GM18517 (cell line): Measurements from ENCODE around the gene SYNM.
"Not testable (repeated sequence)": the region's sequence is repeated elsewhere in the genome, so short reads cannot be mapped to it uniquely, and the experiment has no call there.

Experiments used
- ATAC-seq: cut with Tn5 transposase; IDR thresholded peaks from one replicate; pipeline ENCODE4 v1.9.1; 2021; ENCODE audit warnings: mild to moderate bottlenecking, moderate library complexity; ENCODE audit not compliant: unreplicated experiment

SYNM gene, protein sequence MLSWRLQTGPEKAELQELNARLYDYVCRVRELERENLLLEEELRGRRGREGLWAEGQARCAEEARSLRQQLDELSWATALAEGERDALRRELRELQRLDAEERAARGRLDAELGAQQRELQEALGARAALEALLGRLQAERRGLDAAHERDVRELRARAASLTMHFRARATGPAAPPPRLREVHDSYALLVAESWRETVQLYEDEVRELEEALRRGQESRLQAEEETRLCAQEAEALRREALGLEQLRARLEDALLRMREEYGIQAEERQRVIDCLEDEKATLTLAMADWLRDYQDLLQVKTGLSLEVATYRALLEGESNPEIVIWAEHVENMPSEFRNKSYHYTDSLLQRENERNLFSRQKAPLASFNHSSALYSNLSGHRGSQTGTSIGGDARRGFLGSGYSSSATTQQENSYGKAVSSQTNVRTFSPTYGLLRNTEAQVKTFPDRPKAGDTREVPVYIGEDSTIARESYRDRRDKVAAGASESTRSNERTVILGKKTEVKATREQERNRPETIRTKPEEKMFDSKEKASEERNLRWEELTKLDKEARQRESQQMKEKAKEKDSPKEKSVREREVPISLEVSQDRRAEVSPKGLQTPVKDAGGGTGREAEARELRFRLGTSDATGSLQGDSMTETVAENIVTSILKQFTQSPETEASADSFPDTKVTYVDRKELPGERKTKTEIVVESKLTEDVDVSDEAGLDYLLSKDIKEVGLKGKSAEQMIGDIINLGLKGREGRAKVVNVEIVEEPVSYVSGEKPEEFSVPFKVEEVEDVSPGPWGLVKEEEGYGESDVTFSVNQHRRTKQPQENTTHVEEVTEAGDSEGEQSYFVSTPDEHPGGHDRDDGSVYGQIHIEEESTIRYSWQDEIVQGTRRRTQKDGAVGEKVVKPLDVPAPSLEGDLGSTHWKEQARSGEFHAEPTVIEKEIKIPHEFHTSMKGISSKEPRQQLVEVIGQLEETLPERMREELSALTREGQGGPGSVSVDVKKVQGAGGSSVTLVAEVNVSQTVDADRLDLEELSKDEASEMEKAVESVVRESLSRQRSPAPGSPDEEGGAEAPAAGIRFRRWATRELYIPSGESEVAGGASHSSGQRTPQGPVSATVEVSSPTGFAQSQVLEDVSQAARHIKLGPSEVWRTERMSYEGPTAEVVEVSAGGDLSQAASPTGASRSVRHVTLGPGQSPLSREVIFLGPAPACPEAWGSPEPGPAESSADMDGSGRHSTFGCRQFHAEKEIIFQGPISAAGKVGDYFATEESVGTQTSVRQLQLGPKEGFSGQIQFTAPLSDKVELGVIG (N-terminal part only)

DNA sequence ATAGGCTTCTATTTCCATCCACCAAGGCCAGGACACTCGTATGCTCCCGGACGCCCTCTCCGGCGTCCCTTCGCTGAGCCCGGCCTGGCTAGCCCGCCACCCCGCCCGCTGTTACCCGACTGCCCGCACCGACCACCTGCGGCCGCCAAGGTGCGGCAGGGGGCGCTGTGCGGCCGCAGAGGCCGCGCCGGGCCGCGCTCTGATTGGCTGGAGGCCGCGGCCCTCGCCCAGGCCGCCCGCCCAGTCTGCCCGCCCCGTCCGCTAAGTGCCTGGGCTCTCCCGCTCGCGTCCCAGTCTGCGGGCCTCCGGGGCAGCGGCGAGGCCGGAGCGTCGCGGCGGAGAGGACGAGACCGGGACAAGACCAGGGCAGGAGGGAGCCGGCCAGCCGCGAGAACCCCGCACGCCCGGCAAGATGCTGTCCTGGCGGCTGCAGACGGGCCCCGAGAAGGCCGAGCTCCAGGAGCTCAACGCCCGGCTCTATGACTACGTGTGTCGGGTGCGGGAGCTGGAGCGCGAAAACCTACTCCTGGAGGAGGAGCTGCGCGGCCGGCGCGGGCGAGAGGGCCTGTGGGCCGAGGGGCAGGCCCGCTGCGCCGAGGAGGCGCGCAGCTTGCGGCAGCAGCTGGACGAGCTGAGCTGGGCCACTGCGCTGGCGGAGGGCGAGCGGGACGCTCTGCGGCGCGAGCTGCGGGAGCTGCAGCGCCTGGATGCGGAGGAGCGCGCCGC is at the start of gene SYNM:
TSS of gene SYNM (plus strand) at position 293 of the 726 bp plus-strand sequence. CDS start at position 413, 120 bp downstream.
- peak; percentile 69 for ATAC-seq

DNA sequence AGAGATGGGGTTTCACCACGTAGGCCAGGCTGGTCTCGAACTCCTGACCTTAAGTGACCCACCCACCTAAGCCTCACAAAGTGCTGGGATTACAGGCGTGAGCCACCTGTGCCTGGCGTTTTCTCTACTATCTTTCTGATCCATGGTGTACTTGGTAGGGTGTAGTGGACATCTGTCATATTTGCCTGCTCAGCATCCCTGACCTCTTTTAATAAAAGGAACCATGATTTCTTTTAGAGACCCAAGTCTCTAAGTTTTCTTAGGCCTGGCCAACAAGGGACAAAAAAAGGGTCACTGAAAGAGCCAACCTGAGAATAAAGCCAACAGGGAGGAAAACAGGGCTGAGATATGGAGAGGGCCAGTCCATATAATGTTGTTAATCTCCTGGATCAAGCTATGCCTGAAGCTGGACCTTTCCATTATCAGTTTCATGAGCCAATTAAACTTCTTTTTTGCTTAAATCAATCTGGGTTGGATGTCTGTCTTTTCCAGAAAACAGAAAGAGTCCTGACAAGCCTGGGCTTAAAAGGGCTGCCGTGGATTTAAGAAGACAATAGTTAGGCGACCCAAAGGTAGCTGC is 49.2 kb upstream of the SYNM start:
- no peak for ATAC-seq

DNA sequence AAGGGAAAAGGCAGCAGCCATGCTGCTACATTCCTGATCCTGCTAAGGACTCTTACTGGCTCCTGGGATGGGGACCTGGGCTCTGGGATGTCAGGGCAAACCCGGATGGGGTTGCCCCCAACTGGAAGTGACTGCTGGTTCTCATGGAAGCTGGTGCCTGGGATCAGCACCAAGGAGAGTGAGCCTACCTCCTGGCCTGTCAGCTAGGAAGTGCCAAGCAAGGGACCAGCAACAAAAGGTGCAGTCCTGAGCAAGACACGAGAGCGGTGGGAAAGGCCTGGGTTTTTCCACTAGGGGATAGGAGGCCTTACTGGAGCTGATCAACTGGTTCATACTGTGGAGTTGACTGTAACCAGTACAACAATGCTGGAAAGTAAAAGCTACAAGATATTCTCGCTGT is 47.9 kb upstream of the SYNM start:
- ATAC-seq = no peak

DNA sequence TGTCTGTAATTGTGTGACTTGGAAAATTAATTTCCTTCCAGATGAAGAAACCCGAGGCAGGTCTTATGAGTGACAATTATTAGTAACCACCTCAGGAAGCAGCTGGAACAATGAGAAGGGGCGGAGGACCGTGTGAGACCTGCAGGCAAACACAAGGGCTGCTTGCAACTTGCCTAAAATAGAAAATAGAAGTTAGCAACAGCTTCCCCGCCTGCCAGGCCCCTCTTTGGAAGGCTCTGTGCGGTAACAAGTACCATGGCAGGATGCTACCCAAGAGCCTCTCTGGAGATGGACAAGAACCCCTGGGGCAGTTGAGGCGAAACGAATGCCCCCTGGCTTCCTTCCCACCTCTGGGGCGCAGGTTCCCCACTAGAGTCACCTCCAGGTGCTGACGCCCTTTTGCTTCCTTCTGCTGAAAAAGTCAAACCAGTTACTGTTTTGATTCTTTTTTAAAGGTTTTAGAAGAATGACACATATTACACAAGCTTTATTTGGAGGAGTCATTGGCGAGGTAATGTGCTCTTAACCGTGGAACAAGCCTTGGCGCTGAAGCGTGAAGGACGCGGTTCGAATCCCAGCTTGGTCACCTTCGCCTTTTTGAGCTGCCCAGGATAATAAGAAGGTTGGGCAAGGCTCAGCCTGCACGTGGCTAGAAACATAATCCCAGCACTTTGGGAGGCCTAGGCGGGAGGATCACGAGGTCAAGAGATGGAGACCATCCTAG is 47.0 kb upstream of the SYNM start:
- no peak for ATAC-seq

DNA sequence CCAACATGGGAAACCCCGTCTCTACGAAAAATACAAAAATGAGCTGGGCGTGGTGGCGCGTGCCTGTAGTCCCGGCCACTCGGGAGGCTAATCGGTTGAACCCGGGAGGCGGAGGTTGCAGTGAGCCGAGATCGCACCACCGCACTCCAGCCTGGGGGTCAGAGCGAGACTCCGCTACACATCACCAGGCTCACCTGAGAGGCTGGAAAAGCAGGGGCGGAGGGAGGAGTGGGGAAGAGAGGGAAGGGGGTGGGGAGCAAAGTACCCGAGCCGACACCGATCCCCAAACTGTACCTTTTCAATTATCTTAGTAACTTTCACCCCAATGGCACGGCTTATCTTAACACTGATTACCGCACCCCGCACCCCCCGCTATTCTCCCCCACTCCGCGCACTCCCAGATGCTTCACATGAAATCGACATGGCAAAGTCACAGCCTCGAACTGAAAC is 46.4 kb upstream of the SYNM start:
- no peak for ATAC-seq

DNA sequence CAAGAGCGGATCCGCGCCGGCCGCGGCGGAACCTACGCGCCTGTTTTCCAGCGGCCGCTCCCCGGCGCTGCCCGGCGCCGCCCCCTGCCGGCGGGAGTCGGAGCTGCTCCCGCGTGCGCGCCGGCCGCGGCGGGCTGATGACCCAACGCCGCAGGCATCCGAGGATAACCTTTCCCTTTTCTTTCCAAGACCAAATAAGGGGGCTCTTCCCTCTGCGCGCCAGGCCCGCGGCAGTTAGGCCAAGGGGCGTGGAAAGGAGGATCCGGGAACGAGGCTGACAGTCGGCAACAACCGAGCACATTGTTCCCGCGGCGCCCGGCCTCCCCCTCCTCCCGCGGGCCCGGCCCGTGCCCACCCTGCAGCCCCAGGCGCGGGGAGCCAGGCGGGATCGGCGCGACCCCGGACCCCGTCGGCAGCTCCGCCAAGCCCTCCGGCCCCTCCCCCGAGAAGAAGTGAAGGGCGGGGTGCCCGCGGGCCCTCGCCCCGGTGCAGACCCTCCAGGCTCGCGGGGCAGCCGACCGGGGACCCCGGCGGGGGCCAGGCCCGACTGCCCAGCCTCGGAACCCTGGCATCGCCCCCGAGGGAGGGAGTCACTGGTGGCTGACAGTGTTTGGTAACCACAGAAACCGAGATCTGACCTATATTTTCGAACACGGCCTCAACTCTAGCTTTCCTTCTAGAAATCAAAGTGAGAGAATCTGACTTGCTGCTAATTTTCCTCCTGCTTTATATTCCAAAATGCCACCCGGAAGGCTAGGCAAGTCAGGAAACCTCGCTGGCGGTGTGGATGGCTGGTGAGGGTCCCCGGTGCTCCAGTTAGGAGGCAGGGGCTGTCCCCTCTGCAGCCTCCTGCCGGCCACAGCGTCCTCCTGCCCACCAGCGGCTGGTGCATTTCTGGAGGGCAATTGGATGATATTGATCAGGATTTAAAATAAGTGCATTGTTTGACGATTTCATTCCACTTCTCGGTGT is 45.6 kb upstream of the SYNM start:
- ATAC-seq = peak; percentile 69

DNA sequence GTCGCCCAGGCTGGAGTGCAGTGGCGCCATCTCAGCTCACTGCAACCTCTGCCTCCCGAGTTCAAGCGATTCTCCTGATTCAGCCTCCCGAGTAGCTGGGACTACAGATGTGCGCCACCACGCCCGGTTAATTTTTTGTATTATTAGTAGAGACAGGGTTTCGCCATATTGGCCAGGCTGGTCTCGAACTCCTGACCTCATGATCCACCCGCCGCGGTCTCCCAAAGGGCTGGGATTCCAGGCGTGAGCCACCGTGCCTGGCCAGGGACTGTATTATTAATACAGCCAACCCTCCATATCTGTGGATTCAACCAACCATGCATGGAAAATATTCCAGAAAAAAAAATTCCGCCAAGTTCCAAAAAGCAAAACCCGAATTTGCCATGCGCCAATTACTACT is 44.7 kb upstream of the SYNM start:
- not testable (repeated sequence) for ATAC-seq

DNA sequence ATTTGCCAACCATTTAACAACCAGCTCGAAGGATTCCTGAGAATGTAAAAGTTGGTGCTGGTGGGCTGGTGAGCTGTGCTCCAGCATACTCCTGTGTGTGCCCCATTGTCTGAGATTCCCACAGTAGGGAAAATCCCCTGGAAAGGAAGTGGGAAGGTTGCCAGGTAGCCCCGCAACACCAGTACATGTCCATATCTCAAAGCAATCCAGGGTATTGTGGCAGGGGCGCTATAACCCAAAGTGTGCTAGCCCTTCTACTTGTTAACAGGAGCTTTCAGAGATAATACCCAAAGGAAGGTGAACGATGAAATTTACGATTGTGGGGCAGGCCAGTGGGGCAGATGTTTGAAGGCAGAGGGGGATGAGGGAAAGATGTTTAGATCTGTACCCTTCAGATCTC is 42.7 kb upstream of the SYNM start:
- no peak for ATAC-seq

DNA sequence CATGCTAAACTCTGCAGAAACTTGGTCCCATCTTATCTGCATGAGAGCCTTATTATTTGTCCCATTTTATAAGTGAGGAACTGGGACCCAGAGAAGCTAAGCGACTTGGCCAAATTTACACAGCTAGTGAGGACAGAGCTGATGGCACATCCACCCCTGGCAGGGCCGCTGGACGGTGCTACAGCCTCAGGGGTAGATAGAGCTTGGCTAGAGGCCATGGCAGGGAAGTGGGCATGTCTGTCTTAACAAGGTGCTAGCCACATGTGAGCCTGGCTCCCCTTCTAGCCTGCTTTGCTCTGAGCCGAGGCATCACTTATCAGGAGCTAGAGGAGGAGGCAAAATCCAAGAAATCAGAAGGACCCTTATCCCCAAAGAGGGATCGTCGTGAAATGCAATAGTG is 36.7 kb upstream of the SYNM start:
- no peak for ATAC-seq

DNA sequence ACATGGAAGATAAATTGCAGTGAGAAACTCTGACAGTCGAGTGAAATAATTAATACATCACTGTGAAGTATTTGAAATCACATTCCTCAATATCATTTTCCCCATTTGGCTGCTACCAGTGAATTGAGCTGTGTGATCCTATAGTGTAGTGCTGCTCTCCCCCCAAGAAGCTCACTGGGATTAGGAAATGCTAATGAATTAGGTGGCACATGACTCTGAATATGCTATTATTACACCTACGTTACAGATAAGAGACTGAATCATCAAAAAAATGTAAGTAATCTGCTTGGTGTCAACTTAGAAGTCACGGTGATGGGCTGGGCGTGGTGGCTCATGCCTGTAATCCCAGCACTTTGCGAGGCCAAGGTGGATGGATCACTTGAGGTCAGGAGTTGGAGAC is 34.7 kb upstream of the SYNM start:
- no peak for ATAC-seq

DNA sequence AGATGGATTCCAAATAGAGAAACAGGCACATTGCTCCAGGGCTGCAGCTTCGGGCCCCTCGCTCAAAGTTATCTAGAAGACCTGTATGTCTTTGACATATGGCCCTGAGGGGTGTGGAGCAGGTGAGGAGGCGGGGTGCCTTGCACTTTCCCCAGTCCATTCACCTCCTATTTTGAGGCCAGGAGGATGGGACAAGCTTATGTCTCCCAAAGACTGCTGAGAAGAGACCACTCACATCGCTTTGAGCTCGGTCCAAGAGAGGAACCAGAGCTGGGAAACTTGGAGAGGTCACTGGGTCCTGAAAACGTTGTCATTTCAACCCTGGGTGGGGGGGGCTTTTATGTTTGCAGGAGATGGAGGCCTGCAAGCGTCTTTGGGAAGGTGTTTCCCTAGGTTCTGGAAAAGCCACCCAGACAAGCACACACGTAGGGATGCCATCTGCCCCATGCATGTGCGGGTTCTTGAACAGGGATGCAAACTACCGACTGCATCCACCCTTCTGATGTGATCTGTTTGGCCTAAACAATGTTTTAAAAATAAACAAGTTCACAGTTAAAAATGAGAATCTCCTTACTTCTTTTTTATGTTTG is 33.7 kb upstream of the SYNM start:
- ATAC-seq = no peak

DNA sequence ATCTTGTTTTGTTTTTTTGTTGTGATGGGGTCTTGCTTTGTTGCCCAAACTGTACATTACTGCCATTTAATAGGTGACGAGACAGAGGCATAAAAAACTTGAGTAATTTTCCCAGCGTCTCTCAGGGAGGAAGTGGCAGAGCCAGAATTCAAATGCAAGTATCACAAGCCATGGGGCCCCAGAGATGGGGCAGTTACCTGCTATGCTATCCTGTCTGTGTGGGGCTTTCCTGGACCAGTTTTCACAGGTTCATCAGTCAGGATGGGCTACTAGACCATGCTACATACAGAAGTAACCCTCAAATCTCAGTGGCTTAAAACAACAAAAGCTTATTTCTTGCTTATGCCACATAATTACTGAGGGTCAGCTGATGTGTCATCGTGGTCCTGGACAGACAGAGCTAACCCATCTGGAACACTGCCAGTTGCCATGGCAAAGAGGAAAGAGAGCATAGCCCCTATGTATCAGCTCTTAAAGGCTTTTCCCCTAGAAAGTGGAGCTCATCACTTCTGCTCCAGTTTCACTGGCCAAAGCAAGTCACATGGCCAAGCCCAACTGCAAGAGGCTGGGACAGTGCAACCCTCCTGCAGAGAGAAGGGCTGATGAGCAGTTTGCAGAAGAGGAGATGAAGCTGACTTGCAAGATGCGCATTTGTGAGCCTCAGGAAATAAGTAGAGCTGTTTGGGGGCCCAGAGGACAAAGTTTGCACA is 31.7 kb upstream of the SYNM start:
- ATAC-seq = no peak

DNA sequence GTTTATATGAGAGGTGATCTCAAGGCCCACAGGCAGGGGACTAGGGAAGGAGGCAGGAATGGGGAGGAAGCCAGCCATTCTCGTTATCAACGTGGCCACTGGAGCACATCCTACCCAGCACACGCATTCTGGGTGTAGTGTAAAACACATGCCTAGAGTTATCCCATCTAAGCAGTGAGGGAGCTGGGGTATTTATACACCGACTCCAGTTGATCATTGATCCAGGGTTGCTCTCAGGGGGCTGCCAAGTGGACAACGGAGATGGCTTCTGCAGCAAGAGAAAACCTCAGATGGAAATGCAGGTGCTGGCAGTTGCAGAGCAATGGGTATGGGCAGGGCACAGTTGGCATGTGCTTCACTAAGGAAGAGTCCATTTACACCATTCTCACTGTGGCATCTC is 30.4 kb upstream of the SYNM start:
- no peak for ATAC-seq

DNA sequence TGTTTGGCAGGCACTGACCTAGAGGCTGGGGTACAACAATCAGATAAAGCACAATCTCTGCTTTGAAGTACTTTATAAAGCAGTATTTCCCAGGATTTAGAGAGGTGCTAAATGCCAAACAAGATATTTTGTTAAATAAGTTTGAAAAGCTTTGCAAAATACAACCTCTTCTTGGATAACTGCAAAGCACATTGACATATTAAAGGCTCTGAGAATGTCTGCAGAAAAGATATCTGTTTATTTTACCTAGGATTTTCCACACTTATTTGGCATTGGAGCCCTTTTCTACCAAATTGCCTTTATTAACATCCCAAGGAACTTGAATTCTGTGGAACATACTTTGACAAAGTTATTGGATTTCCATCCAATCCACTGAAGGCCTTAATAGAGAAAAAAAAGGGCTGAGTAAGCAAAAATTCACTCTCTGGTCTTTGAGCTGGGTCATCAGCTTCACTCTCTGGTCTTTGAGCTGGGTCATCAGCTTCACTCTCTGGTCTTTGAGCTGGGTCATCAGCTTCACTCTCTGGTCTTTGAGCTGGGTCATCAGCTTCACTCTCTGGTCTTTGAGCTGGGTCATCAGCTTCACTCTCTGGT is 29.7 kb upstream of the SYNM start:
- ATAC-seq = not testable (repeated sequence)

DNA sequence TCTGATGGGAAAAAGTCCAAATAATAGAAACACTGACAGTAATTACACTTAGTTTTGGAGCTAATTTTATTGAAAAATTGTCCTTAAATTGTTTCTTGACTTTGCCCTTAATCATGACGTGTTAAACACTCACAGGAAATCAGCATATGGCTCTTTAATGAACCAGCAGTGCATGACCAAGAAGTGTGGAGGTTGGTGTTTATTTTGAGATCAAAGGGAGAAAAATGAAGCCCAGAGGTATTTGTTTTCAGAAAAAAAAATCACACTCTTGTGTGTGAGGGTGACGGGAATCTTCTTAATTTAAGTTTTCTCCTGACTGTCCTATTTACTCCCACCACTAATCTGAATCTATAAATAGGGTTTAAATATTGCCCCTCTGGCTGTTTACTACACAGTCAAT is 28.8 kb upstream of the SYNM start:
- no peak for ATAC-seq

DNA sequence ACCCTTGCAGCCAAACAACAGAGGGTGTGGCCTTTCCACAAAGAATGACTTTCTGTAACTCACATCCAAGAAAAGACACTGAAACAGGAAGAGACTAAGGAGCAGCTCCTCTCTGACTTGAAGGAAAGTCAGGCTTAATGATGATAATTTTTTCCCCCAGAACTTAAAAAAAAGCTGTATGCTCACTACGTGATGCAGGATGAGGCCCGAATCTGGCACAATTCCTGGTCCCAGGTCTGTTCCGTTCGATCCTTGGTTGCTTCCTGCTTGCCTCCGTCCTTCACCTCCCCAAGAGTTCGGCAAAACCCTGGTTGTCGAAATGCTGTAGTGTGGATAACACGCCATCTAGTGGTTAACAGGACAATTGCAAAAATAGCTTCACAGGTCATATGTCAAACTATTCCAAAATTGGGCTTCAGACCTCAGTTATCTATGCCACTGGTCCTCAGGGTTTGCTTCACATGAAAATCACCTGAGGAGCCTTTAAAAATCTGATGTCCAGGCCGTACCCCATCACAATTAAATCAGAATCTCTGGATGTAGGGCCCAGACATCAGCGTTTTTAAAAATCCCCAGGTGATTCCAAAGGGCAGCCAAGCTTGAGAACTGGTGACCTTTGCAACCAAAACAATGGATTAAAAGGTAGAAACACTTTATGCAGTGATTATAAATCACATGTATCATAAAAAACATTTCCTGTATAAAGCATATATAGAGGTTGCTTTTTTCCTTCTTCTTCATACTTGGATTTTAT is 28.1 kb upstream of the SYNM start:
- peak; percentile 94 for ATAC-seq
